Measurements from ENCODE around the gene SPAG16. TPM values are rescaled to one million over a fixed set of nuclear protein-coding genes. Genes with fewer than 3 reads are reported as not detected.

Gene SPAG16
- total and polyA plus RNA-seq, 3 donors from 2014 or later, result 69.7 to 111 (median 80.7) TPM

GRCh38 chr2:213863541-213863940 lies 579.3 kb downstream of the SPAG16 start:
- TF ChIP-seq, protein P1, sequence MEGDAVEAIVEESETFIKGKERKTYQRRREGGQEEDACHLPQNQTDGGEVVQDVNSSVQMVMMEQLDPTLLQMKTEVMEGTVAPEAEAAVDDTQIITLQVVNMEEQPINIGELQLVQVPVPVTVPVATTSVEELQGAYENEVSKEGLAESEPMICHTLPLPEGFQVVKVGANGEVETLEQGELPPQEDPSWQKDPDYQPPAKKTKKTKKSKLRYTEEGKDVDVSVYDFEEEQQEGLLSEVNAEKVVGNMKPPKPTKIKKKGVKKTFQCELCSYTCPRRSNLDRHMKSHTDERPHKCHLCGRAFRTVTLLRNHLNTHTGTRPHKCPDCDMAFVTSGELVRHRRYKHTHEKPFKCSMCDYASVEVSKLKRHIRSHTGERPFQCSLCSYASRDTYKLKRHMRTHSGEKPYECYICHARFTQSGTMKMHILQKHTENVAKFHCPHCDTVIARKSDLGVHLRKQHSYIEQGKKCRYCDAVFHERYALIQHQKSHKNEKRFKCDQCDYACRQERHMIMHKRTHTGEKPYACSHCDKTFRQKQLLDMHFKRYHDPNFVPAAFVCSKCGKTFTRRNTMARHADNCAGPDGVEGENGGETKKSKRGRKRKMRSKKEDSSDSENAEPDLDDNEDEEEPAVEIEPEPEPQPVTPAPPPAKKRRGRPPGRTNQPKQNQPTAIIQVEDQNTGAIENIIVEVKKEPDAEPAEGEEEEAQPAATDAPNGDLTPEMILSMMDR (IDR thresholded peaks at IDR 0.05), result no peak
- no peak for TF ChIP-seq POLR2A (IDR thresholded peaks at IDR 0.05)
- DNase-seq, result no peak
- 72 to 81% methylated on average over 3 of the region's 3 CpGs for WGBS, 2 donors

DNA sequence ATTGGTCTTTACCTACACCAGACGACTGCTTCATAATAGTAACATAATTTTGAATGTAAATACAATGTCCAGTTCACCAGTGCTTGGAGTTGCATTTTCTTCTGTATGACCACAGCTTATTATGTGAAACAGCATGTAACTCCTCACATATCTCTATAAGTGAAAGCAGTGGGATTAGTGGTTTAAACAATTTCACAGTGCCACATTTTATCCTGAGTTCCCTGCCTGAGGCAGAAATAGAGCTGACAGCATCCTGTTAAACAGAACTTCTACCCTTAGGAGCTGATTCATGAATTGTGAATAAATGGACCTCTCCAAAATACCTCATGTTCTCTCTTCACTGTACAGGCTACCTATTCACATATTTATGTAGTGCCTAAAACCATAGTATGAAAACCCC lies 584.3 kb downstream of the SPAG16 start:
- no peak for TF ChIP-seq POLR2A (IDR thresholded peaks at IDR 0.05)
- TF ChIP-seq, protein P1 (IDR thresholded peaks at IDR 0.05), result no peak
- no peak overlapping the region for H3K4me3 ChIP-seq
- no peaks in the 10 kb centered on the region for H3K4me1 ChIP-seq
- no peaks in the 10 kb centered on the region for H3K36me3 ChIP-seq (ENCODE audit: low read depth, missing control alignments)
- 35 to 61% methylated on average over 1 of the region's 1 CpG for WGBS, 2 donors
- intact Hi-C loops (cut with DNase I; ENCODE audit: low total_unique reads), result no loop called here
- no peak overlapping the region for H3K27ac ChIP-seq
- no peak for DNase-seq
- H3K27me3 ChIP-seq, result no peaks in the 10 kb centered on the region
- H3K9me3 ChIP-seq, result no peaks in the 10 kb centered on the region

More at GRCh38 chr2:213863541-213863940, 579.3 kb downstream of the SPAG16 start:
- Histone ChIP-seq H3K4me1 (no peaks in the 10 kb centered on the region), H3K27ac (no peak overlapping the region), H3K27me3 (no peaks in the 10 kb centered on the region), H3K36me3 (ENCODE audit: low read depth, missing control alignments) (no peaks in the 10 kb centered on the region), H3K4me3 (no peak overlapping the region), H3K9me3 (no peaks in the 10 kb centered on the region)
- intact Hi-C loops (cut with DNase I; ENCODE audit: low total_unique reads), result no loop called here

GRCh38 chr2:213885485-213885884 lies 601.2 kb downstream of the SPAG16 start:
- Histone ChIP-seq H3K4me1 (no peaks in the 10 kb centered on the region), H3K27me3 (no peaks in the 10 kb centered on the region), H3K9me3 (no peaks in the 10 kb centered on the region), H3K36me3 (ENCODE audit: low read depth, missing control alignments) (no peaks in the 10 kb centered on the region), H3K4me3 (no peak overlapping the region), H3K27ac (no peak overlapping the region)
- no peak for DNase-seq
- TF ChIP-seq, protein P1 (IDR thresholded peaks at IDR 0.05), result no peak
- TF ChIP-seq POLR2A (IDR thresholded peaks at IDR 0.05), result no peak
- intact Hi-C loops (cut with DNase I; ENCODE audit: low total_unique reads), result no loop called here
- 53 to 61% methylated on average over 3 of the region's 3 CpGs for WGBS, 2 donors

GRCh38 chr2:213914510-213914909 lies 630.2 kb downstream of the SPAG16 start:
- 0% methylated on average over 1 of the region's 1 CpG for WGBS, 2 donors
- H3K4me3 ChIP-seq, result no peak overlapping the region
- H3K27me3 ChIP-seq, result no peaks in the 10 kb centered on the region
- H3K27ac ChIP-seq, result no peak overlapping the region
- TF ChIP-seq, protein P1 (IDR thresholded peaks at IDR 0.05), result no peak
- TF ChIP-seq POLR2A (IDR thresholded peaks at IDR 0.05), result no peak
- intact Hi-C loops (cut with DNase I; ENCODE audit: low total_unique reads), result no loop called here
- no peak for DNase-seq
- H3K9me3 ChIP-seq, result no peaks in the 10 kb centered on the region
- no peaks in the 10 kb centered on the region for H3K36me3 ChIP-seq (ENCODE audit: low read depth, missing control alignments)
- H3K4me1 ChIP-seq, result no peaks in the 10 kb centered on the region

DNA sequence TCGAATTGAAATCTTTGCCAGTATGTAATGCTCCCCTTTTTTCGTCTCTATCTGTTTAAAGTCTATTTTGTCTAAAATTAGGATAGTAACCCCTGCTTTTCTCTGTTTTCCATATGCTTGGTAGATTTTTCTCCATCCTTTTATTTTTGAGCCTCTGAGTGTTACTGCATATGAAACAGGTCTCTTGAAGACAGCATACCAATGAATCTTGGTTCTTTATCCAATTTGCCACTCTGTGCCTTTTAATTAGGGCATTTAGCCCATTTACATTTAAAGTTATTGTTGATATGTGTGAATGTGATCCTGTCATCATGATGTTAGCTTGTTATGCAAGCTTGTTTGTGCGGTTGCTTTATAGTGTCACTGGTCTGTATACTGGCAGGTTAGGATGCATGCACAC lies 635.8 kb downstream of the SPAG16 start:
- intact Hi-C loops (cut with DNase I; ENCODE audit: low total_unique reads), result no loop called here
- Histone ChIP-seq H3K27me3 (no peaks in the 10 kb centered on the region), H3K36me3 (ENCODE audit: low read depth, missing control alignments) (no peaks in the 10 kb centered on the region), H3K27ac (no peak overlapping the region), H3K4me1 (no peaks in the 10 kb centered on the region), H3K9me3 (no peaks in the 10 kb centered on the region), H3K4me3 (no peak overlapping the region)
- no peak for DNase-seq
- no peak for TF ChIP-seq POLR2A (IDR thresholded peaks at IDR 0.05)
- TF ChIP-seq, protein P1 (IDR thresholded peaks at IDR 0.05), result no peak
- WGBS, 2 donors, result 72 to 79% methylated on average over 3 of the region's 3 CpGs

Measured in testis (tissue), 3 donors.